Small intestine (tissue), 7 donors: ENCODE measurements around the gene KCNK15. TPM values are rescaled to one million over a fixed set of nuclear protein-coding genes. Genes with fewer than 3 reads are reported as not detected.

Experiments used
- DNase-seq, 2 donors: peaks; one replicate each; pipeline versions ENCODE4 v3.0.0 to v3.0.0-alpha.2; 2013
- FAIRE-seq: peaks from 2 replicates; lab custom pipeline; 2012; peaks lifted over from hg19 to GRCh38; lab: Jason Lieb, UNC
- H3K27ac ChIP-seq, 3 donors: one replicate each; pipeline ENCODE4 v1.5.1; 2013; ENCODE audit warnings: low read length in 2 of 3, mild to moderate bottlenecking in 2 of 3, control low read depth in 1 of 3, inconsistent platforms in 1 of 3, low read depth in 1 of 3, moderate library complexity in 1 of 3
- H3K27me3 ChIP-seq, 3 donors: one replicate each; pipeline ENCODE4 v1.6.1; 2013; ENCODE audit warnings: low read length in 3 of 3, inconsistent platforms in 1 of 3; ENCODE audit not compliant: control insufficient read depth in 3 of 3, insufficient read depth in 3 of 3
- H3K36me3 ChIP-seq, 3 donors: one replicate each; pipeline ENCODE4 v1.6.1; 2013; ENCODE audit warnings: low read length in 3 of 3, inconsistent platforms in 1 of 3, low read depth in 1 of 3, mild to moderate bottlenecking in 1 of 3, moderate library complexity in 1 of 3; ENCODE audit not compliant: control insufficient read depth in 3 of 3, insufficient read depth in 2 of 3
- H3K4me1 ChIP-seq, 3 donors: one replicate each; pipeline ENCODE4 v1.6.1; 2013; ENCODE audit warnings: low read length in 2 of 3, inconsistent platforms in 1 of 3, low read depth in 1 of 3, mild to moderate bottlenecking in 1 of 3, moderate library complexity in 1 of 3; ENCODE audit not compliant: control insufficient read depth in 3 of 3, insufficient read depth in 2 of 3
- H3K4me3 ChIP-seq, 3 donors: one replicate each; pipeline ENCODE4 v1.5.1; 2013; ENCODE audit warnings: low read length in 3 of 3, control low read depth in 1 of 3, inconsistent platforms in 1 of 3, low read depth in 1 of 3, mild to moderate bottlenecking in 1 of 3, moderate library complexity in 1 of 3
- H3K9me3 ChIP-seq, 2 donors: one replicate each; pipeline ENCODE4 v1.6.1; 2013; ENCODE audit warnings: low read depth in 1 of 2, low read length in 1 of 2; ENCODE audit not compliant: control insufficient read depth in 2 of 2, insufficient read depth in 1 of 2
- WGBS, 3 donors: extraction: QIAGEN DNeasy Blood & Tissue Kit; methylation state at CpG; one replicate each; pipeline ENCODE4 v1.1.7; 2013; 5-methylcytosine and 5-hydroxymethylcytosine counted together
- polyA plus RNA-seq, 4 donors: library from polyadenylated mRNA; stranded (reverse) in 3 of 4; unstranded in 1 of 4; fragments of 200-250 nt in 3 of 4; fragments of 120-200 nt in 1 of 4; gene quantifications; one replicate each; pipeline versions ENCODE4 v1.2.1 to v1.2.3, GENCODE V29; 2013
- donor health status: healthy with polysubstance abuse.
- donor health status: control.
- donor health status: control.
- donor health status: Bipolar disorder and iron deficiency.
- donor health status: healthy.

Gene KCNK15
- polyA plus RNA-seq, 4 donors = 0.35 to 0.67 TPM; not detected in 2

GRCh38 chr20:44743916-44744655 is 1.6 kb upstream of the KCNK15 start:
- 93 to 94% (median 93%) methylated on average over 12 of the region's 12 CpGs for WGBS, 3 donors
- peaks cover 0 to 8% (median 0%) of the 10 kb centered on the region in 3 donors for H3K4me1 ChIP-seq
- no peak overlapping the region for H3K4me3 ChIP-seq
- peaks cover 0 to 21% (median 5%) of the 10 kb centered on the region in 3 donors for H3K27me3 ChIP-seq
- no peak overlapping the region for H3K27ac ChIP-seq
- H3K9me3 ChIP-seq = no peaks in the 10 kb centered on the region
- DNase-seq (no peak), FAIRE-seq (no peak)
- H3K36me3 ChIP-seq = no peaks in the 10 kb centered on the region

- Histone ChIP-seq H3K4me1 (peaks cover 0 to 8% (median 0%) of the 10 kb centered on the region in 3 donors), H3K27ac (no peak overlapping the region), H3K9me3 (no peaks in the 10 kb centered on the region), H3K27me3 (peaks cover 0 to 26% (median 5%) of the 10 kb centered on the region in 3 donors), H3K4me3 (peak overlapping the region in 1 of 3 donors; percentile 50), H3K36me3 (no peaks in the 10 kb centered on the region)
- DNase-seq = no peak
- no peak for FAIRE-seq
- WGBS, 3 donors = 39 to 49% (median 40%) methylated on average over 4 to 5 of the region's 5 CpGs
Measured at GRCh38 chr20:44745122-44745597, 505 bp upstream of the KCNK15 start.

GRCh38 chr20:44746367-44747165 is 901 bp downstream of the KCNK15 start:
- H3K36me3 ChIP-seq = no peaks in the 10 kb centered on the region
- H3K4me1 ChIP-seq = peaks cover 0 to 8% (median 0%) of the 10 kb centered on the region in 3 donors
- peak in 1 of 2 donors; percentile 43 for DNase-seq
- 14 to 26% (median 15%) methylated on average over 12 of the region's 12 CpGs for WGBS, 3 donors
- no peaks in the 10 kb centered on the region for H3K9me3 ChIP-seq
- no peak for FAIRE-seq
- peak overlapping the region in 1 of 3 donors; percentile 8 for H3K27ac ChIP-seq
- peak overlapping the region in 1 of 3 donors; percentile 40 for H3K4me3 ChIP-seq
- peaks cover 0 to 26% (median 11%) of the 10 kb centered on the region in 3 donors for H3K27me3 ChIP-seq

- Histone ChIP-seq H3K27me3 (peaks cover 0 to 26% (median 13%) of the 10 kb centered on the region in 3 donors), H3K27ac (peak overlapping the region in 1 of 3 donors; percentile 37), H3K4me1 (peaks cover 0 to 8% (median 0%) of the 10 kb centered on the region in 3 donors), H3K9me3 (no peaks in the 10 kb centered on the region), H3K4me3 (no peak overlapping the region), H3K36me3 (no peaks in the 10 kb centered on the region)
- no peak for FAIRE-seq
- 4 to 14% (median 11%) methylated on average over 5 of the region's 5 CpGs for WGBS, 3 donors
- DNase-seq = peak; percentile 76 to 83
Measured at GRCh38 chr20:44747166-44748004, 1.7 kb downstream of the KCNK15 start.

GRCh38 chr20:44748005-44748370 is 2.3 kb downstream of the KCNK15 start:
- FAIRE-seq = no peak
- H3K9me3 ChIP-seq = no peaks in the 10 kb centered on the region
- WGBS, 3 donors = 77 to 82% (median 79%) methylated on average over 3 of the region's 3 CpGs
- no peak overlapping the region for H3K4me3 ChIP-seq
- DNase-seq = no peak
- no peak overlapping the region for H3K27ac ChIP-seq
- peaks cover 0 to 8% (median 0%) of the 10 kb centered on the region in 3 donors for H3K4me1 ChIP-seq
- no peaks in the 10 kb centered on the region for H3K36me3 ChIP-seq
- peaks cover 0 to 26% (median 13%) of the 10 kb centered on the region in 3 donors for H3K27me3 ChIP-seq

GRCh38 chr20:44750081-44750805 is 4.6 kb downstream of the KCNK15 start:
- no peaks in the 10 kb centered on the region for H3K9me3 ChIP-seq
- no peak for FAIRE-seq
- peaks cover 0 to 5% (median 0%) of the 10 kb centered on the region in 3 donors for H3K36me3 ChIP-seq
- 47 to 77% (median 67%) methylated on average over 62 to 73 of the region's 73 CpGs for WGBS, 3 donors
- H3K27ac ChIP-seq = no peak overlapping the region
- H3K4me1 ChIP-seq = peaks cover 0 to 8% (median 0%) of the 10 kb centered on the region in 3 donors
- H3K27me3 ChIP-seq = peaks cover 0 to 13% (median 10%) of the 10 kb centered on the region in 3 donors
- no peak overlapping the region for H3K4me3 ChIP-seq
- DNase-seq = peak in 1 of 2 donors; percentile 28

- H3K27me3 ChIP-seq = peaks cover 0 to 7% (median 5%) of the 10 kb centered on the region in 3 donors
- 50 to 66% (median 55%) methylated on average over 17 of the region's 17 CpGs for WGBS, 3 donors
- no peak for FAIRE-seq
Measured at GRCh38 chr20:44752099-44752931, 6.7 kb downstream of the KCNK15 start.

More at GRCh38 chr20:44752099-44752931, 6.7 kb downstream of the KCNK15 start:
- Histone ChIP-seq H3K27ac (no peak overlapping the region), H3K4me1 (no peaks in the 10 kb centered on the region), H3K4me3 (no peak overlapping the region), H3K36me3 (peaks cover 0 to 22% (median 0%) of the 10 kb centered on the region in 3 donors), H3K9me3 (no peaks in the 10 kb centered on the region)
- peak in 1 of 2 donors; percentile 25 for DNase-seq
